BLaER1 (cell line): ENCODE data around the gene SERPINA1.

ENCODE experiments used
- H3K27ac ChIP-seq: shearing (Covaris generic); formaldehyde crosslinking; 2 replicates; pipeline ENCODE4 v1.8.1; 2022
- H3K27me3 ChIP-seq: shearing (Covaris generic); formaldehyde crosslinking; 2 replicates; pipeline ENCODE4 v1.8.1; 2022
- H3K36me3 ChIP-seq: shearing (Covaris generic); formaldehyde crosslinking; 2 replicates; pipeline ENCODE4 v1.8.1; 2022
- H3K4me1 ChIP-seq: shearing (Covaris generic); formaldehyde crosslinking; 2 replicates; pipeline ENCODE4 v1.8.1; 2022
- H3K4me2 ChIP-seq: shearing (Covaris generic); formaldehyde crosslinking; 2 replicates; pipeline ENCODE4 v1.8.1; 2022
- H3K4me3 ChIP-seq: shearing (Covaris generic); formaldehyde crosslinking; 2 replicates; pipeline ENCODE4 v1.8.1; 2022
- H3K9ac ChIP-seq: shearing (Covaris generic); formaldehyde crosslinking; 2 replicates; pipeline ENCODE4 v1.8.1; 2022
- H3K9me3 ChIP-seq: shearing (Covaris generic); formaldehyde crosslinking; 2 replicates; pipeline ENCODE4 v1.8.1; 2022
- H4K20me1 ChIP-seq: shearing (Covaris generic); formaldehyde crosslinking; 2 replicates; pipeline ENCODE4 v1.8.1; 2022
- Cebpa-rat ChIP-seq: shearing (Covaris generic); IDR thresholded peaks from 2 replicates; pipeline ENCODE4 v1.8.1; 2022

SERPINA1 gene

GRCh38 chr14:94345344-94346064, 42.9 kb downstream of the SERPINA1 start:
- no peak overlapping the region for H3K9ac ChIP-seq
- no peaks in the 10 kb centered on the region for H4K20me1 ChIP-seq
- no peaks in the 10 kb centered on the region for H3K36me3 ChIP-seq
- peaks cover 30% of the 10 kb centered on the region for H3K4me1 ChIP-seq
- H3K27me3 ChIP-seq: no peaks in the 10 kb centered on the region
- H3K4me3 ChIP-seq: no peak overlapping the region
- no peaks in the 10 kb centered on the region for H3K9me3 ChIP-seq
- TF ChIP-seq Cebpa-rat: no peak
- H3K4me2 ChIP-seq: no peak overlapping the region
- H3K27ac ChIP-seq: no peak overlapping the region

GRCh38 chr14:94344389-94344788, 44.0 kb downstream of the SERPINA1 start:
- Histone ChIP-seq H4K20me1 (no peaks in the 10 kb centered on the region), H3K9me3 (no peaks in the 10 kb centered on the region), H3K4me1 (peaks cover 30% of the 10 kb centered on the region), H3K9ac (no peak overlapping the region), H3K4me3 (no peak overlapping the region), H3K4me2 (no peak overlapping the region; the same call in 1 of the 2 replicates), H3K27me3 (no peaks in the 10 kb centered on the region), H3K36me3 (no peaks in the 10 kb centered on the region), H3K27ac (no peak overlapping the region)
- TF ChIP-seq Cebpa-rat: no peak

GRCh38 chr14:94343238-94344005, 45.0 kb downstream of the SERPINA1 start:
- Histone ChIP-seq H3K27me3 (no peaks in the 10 kb centered on the region), H4K20me1 (no peaks in the 10 kb centered on the region), H3K4me2 (no peak overlapping the region), H3K9me3 (no peaks in the 10 kb centered on the region), H3K4me1 (peaks cover 30% of the 10 kb centered on the region), H3K36me3 (no peaks in the 10 kb centered on the region), H3K4me3 (no peak overlapping the region), H3K9ac (no peak overlapping the region), H3K27ac (no peak overlapping the region)
- TF ChIP-seq Cebpa-rat: no peak

GRCh38 chr14:94342334-94342934, 46.0 kb downstream of the SERPINA1 start:
- H3K27ac ChIP-seq: no peak overlapping the region
- H3K9ac ChIP-seq: no peak overlapping the region
- H3K4me1 ChIP-seq: peaks cover 26% of the 10 kb centered on the region
- no peak overlapping the region for H3K4me3 ChIP-seq
- no peaks in the 10 kb centered on the region for H4K20me1 ChIP-seq
- H3K36me3 ChIP-seq: no peaks in the 10 kb centered on the region
- H3K27me3 ChIP-seq: no peaks in the 10 kb centered on the region
- no peak for TF ChIP-seq Cebpa-rat
- peak overlapping the region; percentile 19; the same call in 1 of the 2 replicates for H3K4me2 ChIP-seq
- no peaks in the 10 kb centered on the region for H3K9me3 ChIP-seq

- Histone ChIP-seq H3K4me2 (peak overlapping the region; percentile 19; the same call in 1 of the 2 replicates), H3K4me1 (peaks cover 19% of the 10 kb centered on the region)
- no peak for TF ChIP-seq Cebpa-rat
Observed at GRCh38 chr14:94341656-94342333, 46.6 kb downstream of the SERPINA1 start.

GRCh38 chr14:94340533-94340932, 47.9 kb downstream of the SERPINA1 start:
- Histone ChIP-seq H3K4me3 (no peak overlapping the region), H3K9me3 (no peaks in the 10 kb centered on the region), H4K20me1 (no peaks in the 10 kb centered on the region), H3K9ac (no peak overlapping the region), H3K4me2 (no peak overlapping the region), H3K4me1 (peaks cover 7% of the 10 kb centered on the region), H3K36me3 (no peaks in the 10 kb centered on the region), H3K27ac (no peak overlapping the region), H3K27me3 (no peaks in the 10 kb centered on the region)
- TF ChIP-seq Cebpa-rat: no peak

More at GRCh38 chr14:94341656-94342333, 46.6 kb downstream of the SERPINA1 start:
- Histone ChIP-seq H3K9me3 (no peaks in the 10 kb centered on the region), H3K27ac (no peak overlapping the region), H3K36me3 (no peaks in the 10 kb centered on the region), H3K27me3 (no peaks in the 10 kb centered on the region), H3K4me3 (no peak overlapping the region), H3K9ac (no peak overlapping the region), H4K20me1 (no peaks in the 10 kb centered on the region)

- no peaks in the 10 kb centered on the region for H3K27me3 ChIP-seq
- H3K4me3 ChIP-seq: no peak overlapping the region
- no peak overlapping the region for H3K27ac ChIP-seq
- no peak for TF ChIP-seq Cebpa-rat
- no peaks in the 10 kb centered on the region for H4K20me1 ChIP-seq
- H3K4me2 ChIP-seq: no peak overlapping the region
- H3K9me3 ChIP-seq: no peaks in the 10 kb centered on the region
- no peak overlapping the region for H3K9ac ChIP-seq
- H3K4me1 ChIP-seq: no peaks in the 10 kb centered on the region
- H3K36me3 ChIP-seq: no peaks in the 10 kb centered on the region
Observed at GRCh38 chr14:94338023-94338422, 50.4 kb downstream of the SERPINA1 start.

- no peaks in the 10 kb centered on the region for H3K9me3 ChIP-seq
- H3K4me3 ChIP-seq: no peak overlapping the region
- H3K4me2 ChIP-seq: no peak overlapping the region
- no peaks in the 10 kb centered on the region for H4K20me1 ChIP-seq
- H3K27me3 ChIP-seq: no peaks in the 10 kb centered on the region
- TF ChIP-seq Cebpa-rat: no peak
- no peaks in the 10 kb centered on the region for H3K4me1 ChIP-seq
- no peak overlapping the region for H3K9ac ChIP-seq
- no peaks in the 10 kb centered on the region for H3K36me3 ChIP-seq
- no peak overlapping the region for H3K27ac ChIP-seq
Observed at GRCh38 chr14:94337274-94337673, 51.1 kb downstream of the SERPINA1 start.

GRCh38 chr14:94334872-94335271, 53.5 kb downstream of the SERPINA1 start:
- Histone ChIP-seq H3K4me2 (no peak overlapping the region), H3K4me1 (no peaks in the 10 kb centered on the region), H3K27me3 (no peaks in the 10 kb centered on the region), H3K27ac (no peak overlapping the region), H3K4me3 (no peak overlapping the region), H3K36me3 (no peaks in the 10 kb centered on the region), H3K9ac (no peak overlapping the region), H4K20me1 (no peaks in the 10 kb centered on the region), H3K9me3 (no peaks in the 10 kb centered on the region)
- no peak for TF ChIP-seq Cebpa-rat

- no peak overlapping the region for H3K27ac ChIP-seq
- no peak for TF ChIP-seq Cebpa-rat
- no peaks in the 10 kb centered on the region for H3K36me3 ChIP-seq
Observed at GRCh38 chr14:94332587-94332986, 55.8 kb downstream of the SERPINA1 start.

More at GRCh38 chr14:94332587-94332986, 55.8 kb downstream of the SERPINA1 start:
- Histone ChIP-seq H3K9me3 (no peaks in the 10 kb centered on the region), H3K9ac (no peak overlapping the region), H4K20me1 (no peaks in the 10 kb centered on the region), H3K4me1 (no peaks in the 10 kb centered on the region), H3K4me3 (no peak overlapping the region), H3K27me3 (no peaks in the 10 kb centered on the region), H3K4me2 (no peak overlapping the region)
